H9 (cell line): ENCODE results near the gene MELK. TPM values are rescaled to one million over a fixed set of nuclear protein-coding genes. Genes with fewer than 3 reads are reported as not detected.

Experiments
- DNase-seq: peaks from one replicate; pipeline ENCODE4 v3.0.0-alpha.2; 2017
- H2AFZ ChIP-seq: one replicate; pipeline ENCODE4 v1.6.1; 2013; ENCODE audit warnings: mild to moderate bottlenecking, low read length, control low read depth, moderate library complexity
- H2AK5ac ChIP-seq: 2 replicates; pipeline ENCODE4 v1.6.1; 2013; ENCODE audit warnings: low read length, control low read depth, mixed read lengths; ENCODE audit not compliant: insufficient read length
- H2BK120ac ChIP-seq: one replicate; pipeline ENCODE4 v1.6.1; 2013; ENCODE audit warnings: low read depth, mild to moderate bottlenecking, low read length, control low read depth, inconsistent platforms; ENCODE audit not compliant: poor library complexity, severe bottlenecking
- H2BK12ac ChIP-seq: 2 replicates; pipeline ENCODE4 v1.6.1; 2013; ENCODE audit warnings: low read length, control low read depth, mixed read lengths, low read depth; ENCODE audit not compliant: insufficient read length
- H2BK15ac ChIP-seq: 2 replicates; pipeline ENCODE4 v1.6.1; 2013; ENCODE audit warnings: low read depth, low read length, control low read depth
- H2BK20ac ChIP-seq: one replicate; pipeline ENCODE4 v1.6.1; 2013; ENCODE audit warnings: low read depth, mild to moderate bottlenecking, low read length, control low read depth, inconsistent platforms; ENCODE audit not compliant: poor library complexity, severe bottlenecking
- H2BK5ac ChIP-seq: 2 replicates; pipeline ENCODE4 v1.6.1; 2013; ENCODE audit warnings: low read length, control low read depth, mixed read lengths; ENCODE audit not compliant: insufficient read length
- H3K14ac ChIP-seq: 2 replicates; pipeline ENCODE4 v1.6.1; 2013; ENCODE audit warnings: low read length, control low read depth; ENCODE audit not compliant: insufficient read depth
- H3K18ac ChIP-seq: 2 replicates; pipeline ENCODE4 v1.6.1; 2013; ENCODE audit warnings: low read depth, mild to moderate bottlenecking, mixed read lengths, low read length, control low read depth; ENCODE audit not compliant: insufficient read length
- H3K23ac ChIP-seq: 2 replicates; pipeline ENCODE4 v1.6.1; 2013; ENCODE audit warnings: low read length, control low read depth, mixed read lengths, low read depth; ENCODE audit not compliant: insufficient read length
- H3K23me2 ChIP-seq: 2 replicates; pipeline ENCODE4 v1.6.1; 2013; ENCODE audit warnings: low read depth, mild to moderate bottlenecking, mixed read lengths, low read length, control low read depth; ENCODE audit not compliant: insufficient read length, poor library complexity, severe bottlenecking
- H3K27ac ChIP-seq: 2 replicates; pipeline ENCODE4 v1.5.1; 2013; ENCODE audit warnings: low read length, control low read depth, mixed read lengths, low read depth; ENCODE audit not compliant: insufficient read length
- H3K27me3 ChIP-seq: 2 replicates; pipeline ENCODE4 v1.6.1; 2013; ENCODE audit warnings: low read length, control low read depth, inconsistent platforms; ENCODE audit not compliant: insufficient read depth
- H3K4ac ChIP-seq: 2 replicates; pipeline ENCODE4 v1.6.1; 2013; ENCODE audit warnings: low read depth, mild to moderate bottlenecking, control low read depth, inconsistent platforms, low read length, moderate library complexity
- H3K4me1 ChIP-seq: 2 replicates; pipeline ENCODE4 v1.6.1; 2013; ENCODE audit warnings: low read length, control low read depth, inconsistent platforms; ENCODE audit not compliant: insufficient read depth
- H3K4me2 ChIP-seq: 2 replicates; pipeline ENCODE4 v1.6.1; 2013; ENCODE audit warnings: low read length, control low read depth, mixed read lengths; ENCODE audit not compliant: insufficient read length, insufficient read depth
- H3K56ac ChIP-seq: 2 replicates; pipeline ENCODE4 v1.6.1; 2013; ENCODE audit warnings: low read depth, mild to moderate bottlenecking, mixed read lengths, low read length, control low read depth; ENCODE audit not compliant: insufficient read length
- H3K79me1 ChIP-seq: 2 replicates; pipeline ENCODE4 v1.6.1; 2013; ENCODE audit warnings: low read depth, mild to moderate bottlenecking, moderate library complexity, low read length, control low read depth, inconsistent platforms; ENCODE audit not compliant: insufficient read depth, poor library complexity, severe bottlenecking
- H3K79me2 ChIP-seq: 2 replicates; pipeline ENCODE4 v1.6.1; 2013; ENCODE audit warnings: low read length, control low read depth, inconsistent platforms; ENCODE audit not compliant: insufficient read depth
- H3K9ac ChIP-seq: 2 replicates; pipeline ENCODE4 v1.6.1; 2013; ENCODE audit warnings: low read length, control low read depth, mixed read lengths; ENCODE audit not compliant: insufficient read length; ENCODE audit errors: extremely low read depth
- H3K9me3 ChIP-seq: one replicate; pipeline ENCODE4 v1.6.1; 2013; ENCODE audit warnings: low read depth, low read length, inconsistent platforms; ENCODE audit not compliant: control insufficient read depth
- H3T11ph ChIP-seq: one replicate; pipeline ENCODE4 v1.6.1; 2013; ENCODE audit warnings: mild to moderate bottlenecking, low read length, control low read depth, inconsistent platforms
- H4K20me1 ChIP-seq: one replicate; pipeline ENCODE4 v1.6.1; 2013; ENCODE audit not compliant: control insufficient read depth, insufficient read length, insufficient read depth
- H4K5ac ChIP-seq: 2 replicates; pipeline ENCODE4 v1.6.1; 2013; ENCODE audit warnings: low read depth, mild to moderate bottlenecking, mixed read lengths, low read length, control low read depth; ENCODE audit not compliant: insufficient read length
- H4K8ac ChIP-seq: replicated peaks from 2 replicates; pipeline ENCODE4 v1.6.1; 2013; ENCODE audit warnings: low read length, control low read depth, mixed read lengths, low read depth; ENCODE audit not compliant: insufficient read length
- H4K91ac ChIP-seq: 2 replicates; pipeline ENCODE4 v1.6.1; 2013; ENCODE audit warnings: low read depth, mild to moderate bottlenecking, moderate library complexity, mixed read lengths, low read length, control low read depth; ENCODE audit not compliant: insufficient read length
- H3K27ac Mint-ChIP-seq, 3 experiments: 2 replicates in 2 of 3; 3 replicates in 1 of 3; pipeline ENCODE4 v1.8.0; 2020 to 2021; ENCODE audit warnings: mixed read lengths in 3 of 3, mild to moderate bottlenecking in 1 of 3, moderate library complexity in 1 of 3
- H3K27me3 Mint-ChIP-seq: 2 replicates; pipeline ENCODE4 v1.8.0; 2021; ENCODE audit warnings: low read depth, mild to moderate bottlenecking, moderate library complexity, mixed read lengths
- H3K36me3 Mint-ChIP-seq, 3 experiments: 2 replicates in 2 of 3; 3 replicates in 1 of 3; pipeline ENCODE4 v1.8.0; 2020 to 2021; ENCODE audit warnings: low read depth in 3 of 3, mixed read lengths in 3 of 3; ENCODE audit not compliant: insufficient read depth in 1 of 3
- H3K4me1 Mint-ChIP-seq, 2 experiments: 2 replicates each; pipeline ENCODE4 v1.8.0; 2020; ENCODE audit warnings: mixed read lengths in 2 of 2
- H3K4me3 Mint-ChIP-seq, 2 experiments: 2 replicates in 1 of 2; 3 replicates in 1 of 2; pipeline ENCODE4 v1.8.0; 2020 to 2021; ENCODE audit warnings: mild to moderate bottlenecking in 2 of 2, mixed read lengths in 2 of 2, moderate library complexity in 1 of 2
- H3K9me3 Mint-ChIP-seq, 2 experiments: 2 replicates in 1 of 2; 3 replicates in 1 of 2; pipeline ENCODE4 v1.8.0; 2020; ENCODE audit warnings: mild to moderate bottlenecking in 2 of 2, mixed read lengths in 2 of 2, moderate library complexity in 1 of 2
- CTCF ChIP-seq: fragments of 200-600 bp; sonication (generic); conservative IDR thresholded peaks from 3 replicates; pipeline ENCODE4 v1.8.0; 2021; ENCODE audit warnings: antibody characterized with exemption, mild to moderate bottlenecking
- WGBS: extraction: QIAGEN DNeasy Blood & Tissue Kit; methylation state at CpG from one replicate; pipeline ENCODE4 v1.1.7; 2013; ENCODE audit warnings: missing lambda C conversion rate, low lambda C conversion rate, mixed read lengths; ENCODE audit not compliant: insufficient read length; ENCODE audit errors: extremely low coverage; 5-methylcytosine and 5-hydroxymethylcytosine counted together
- total RNA-seq: library from RNA; stranded (reverse); gene quantifications from 2 replicates; pipeline ENCODE4 v1.2.1, GENCODE V29; 2021

The MELK gene
- total RNA-seq, 1 experiment from 2014 or later = 43.6 TPM

DNA sequence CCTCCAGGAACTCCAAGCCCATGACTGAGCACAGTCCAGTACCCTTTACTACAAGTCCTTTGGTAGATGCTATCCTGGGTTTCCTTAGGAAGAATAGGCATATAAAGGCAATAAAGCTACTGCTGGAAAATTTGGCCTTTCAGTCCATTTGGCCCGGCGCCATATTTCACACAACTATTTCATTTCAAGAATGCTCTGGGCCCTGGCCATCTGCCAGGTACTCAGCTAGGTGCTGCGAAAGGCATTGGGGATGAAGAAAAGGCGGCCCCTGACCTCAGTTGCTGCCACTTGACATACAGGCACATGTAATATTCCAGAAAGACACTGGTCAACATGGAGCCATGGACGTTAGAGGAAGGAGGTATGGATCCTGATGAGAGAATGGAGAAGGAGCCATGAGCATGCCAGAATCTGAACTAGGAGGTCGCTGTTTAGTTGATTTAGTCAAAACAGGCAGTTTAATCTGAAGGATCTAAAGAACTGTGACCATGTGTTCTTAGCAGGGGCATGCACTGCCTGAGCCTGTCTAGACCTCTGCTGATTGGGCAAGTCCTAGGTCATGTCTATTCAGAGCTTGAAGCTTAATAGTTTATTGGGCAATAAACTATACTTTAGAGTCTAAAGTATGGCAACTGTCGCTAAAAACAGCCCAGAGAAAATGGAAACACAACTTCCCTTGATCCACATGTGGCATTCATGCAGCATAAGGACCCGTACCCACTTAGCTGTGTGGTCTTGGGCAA lies 149.3 kb downstream of the MELK start:
- H3K18ac ChIP-seq = no peak overlapping the region
- H3K23me2 ChIP-seq = no peaks in the 10 kb centered on the region
- no peaks in the 10 kb centered on the region for H3K36me3 Mint-ChIP-seq
- no peak overlapping the region for H3K14ac ChIP-seq
- H2AFZ ChIP-seq = no peak overlapping the region
- no peak overlapping the region for H3K27ac ChIP-seq
- no peaks in the 10 kb centered on the region for H3K9me3 ChIP-seq
- no peak overlapping the region for H2BK5ac ChIP-seq
- H4K5ac ChIP-seq = no peak overlapping the region
- WGBS = no CpG with 5 or more reads among the region's 8 CpGs
- H2BK20ac ChIP-seq = no peak overlapping the region
- no peaks in the 10 kb centered on the region for H3K79me2 ChIP-seq
- no peak overlapping the region for H2AK5ac ChIP-seq
- no peak overlapping the region for H3T11ph ChIP-seq
- no peaks in the 10 kb centered on the region for H3K9me3 Mint-ChIP-seq
- no peak overlapping the region for H3K23ac ChIP-seq
- no peak overlapping the region for H4K91ac ChIP-seq
- no peak overlapping the region for H3K4ac ChIP-seq
- 0 out of 2 replicates have a peak, but pooled peaks cover 4% of the 10 kb centered on the region for H3K4me1 ChIP-seq
- H3K4me1 Mint-ChIP-seq = peaks cover 11 to 13% of the 10 kb centered on the region in 2 experiments
- H3K4me2 ChIP-seq = no peak overlapping the region
- no peaks in the 10 kb centered on the region for H4K20me1 ChIP-seq
- H3K9ac ChIP-seq = no peak overlapping the region
- H3K27me3 Mint-ChIP-seq = peaks cover 2% of the 10 kb centered on the region
- no peak for DNase-seq
- H3K79me1 ChIP-seq = no peaks in the 10 kb centered on the region
- no peak overlapping the region for H4K8ac ChIP-seq
- no peak overlapping the region for H3K27ac Mint-ChIP-seq
- H2BK15ac ChIP-seq = no peak overlapping the region
- no peak overlapping the region for H3K56ac ChIP-seq
- no peaks in the 10 kb centered on the region for H3K27me3 ChIP-seq
- no peak overlapping the region for H2BK120ac ChIP-seq
- no peak overlapping the region for H2BK12ac ChIP-seq
- TF ChIP-seq CTCF = no peak
- H3K4me3 Mint-ChIP-seq = no peak overlapping the region
